Keratinocyte (primary cell): ENCODE data around the gene CRB2. TPM values are rescaled to one million over a fixed set of nuclear protein-coding genes. Genes with fewer than 3 reads are reported as not detected.

Source experiments
- DNase-seq: peaks from one replicate; pipeline ENCODE4 v3.0.0-alpha.2; 2011; ENCODE audit warnings: low read depth, missing footprints, low spot score
- FAIRE-seq: peaks from 2 replicates; lab custom pipeline; 2011; peaks lifted over from hg19 to GRCh38; lab: Jason Lieb, UNC
- H2AFZ ChIP-seq: 2 replicates; pipeline ENCODE4 v1.6.0; 2012; ENCODE audit warnings: low read length, control low read depth, inconsistent platforms; ENCODE audit not compliant: control insufficient read depth
- H3K27ac ChIP-seq: 2 replicates; pipeline ENCODE4 v1.5.1; 2011; ENCODE audit warnings: low read length; ENCODE audit not compliant: control insufficient read depth, insufficient read depth
- H3K27me3 ChIP-seq: 3 replicates; pipeline ENCODE4 v1.6.0; 2011; ENCODE audit warnings: low read length; ENCODE audit not compliant: control insufficient read depth, insufficient read depth; ENCODE audit errors: extremely low read depth
- H3K36me3 ChIP-seq, 2 experiments: 2 replicates in 1 of 2; 3 replicates in 1 of 2; pipeline ENCODE4 v1.5.1; 2011; ENCODE audit warnings: low read length in 2 of 2, mild to moderate bottlenecking in 1 of 2; ENCODE audit not compliant: control insufficient read depth in 2 of 2, insufficient read depth in 2 of 2; ENCODE audit errors: extremely low read depth in 1 of 2
- H3K4me1 ChIP-seq: 3 replicates; pipeline ENCODE4 v1.5.1; 2011; ENCODE audit warnings: low read length; ENCODE audit not compliant: control insufficient read depth, insufficient read depth; ENCODE audit errors: extremely low read depth
- H3K4me2 ChIP-seq: 3 replicates; pipeline ENCODE4 v1.6.0; 2011; ENCODE audit warnings: low read depth, low read length; ENCODE audit not compliant: control insufficient read depth, insufficient read depth; ENCODE audit errors: extremely low read depth
- H3K4me3 ChIP-seq, 3 experiments: fragments of 200-600 bp in 1 of 3; sonication (generic) in 1 of 3; 2 replicates in 2 of 3; 3 replicates in 1 of 3; pipeline ENCODE4 v1.5.1; 2011 to 2016; ENCODE audit warnings: low read length in 3 of 3, mild to moderate bottlenecking in 3 of 3, control low read depth in 2 of 3, inconsistent platforms in 1 of 3, low read depth in 1 of 3, mixed read lengths in 1 of 3, mixed run types in 1 of 3, moderate library complexity in 1 of 3; ENCODE audit not compliant: control insufficient read depth in 2 of 3, insufficient read depth in 2 of 3; ENCODE audit errors: extremely low read depth in 1 of 3
- H3K79me2 ChIP-seq: 2 replicates; pipeline ENCODE4 v1.6.0; 2012; ENCODE audit warnings: low read length; ENCODE audit not compliant: control insufficient read depth, insufficient read depth
- H3K9ac ChIP-seq: 3 replicates; pipeline ENCODE4 v1.6.0; 2011; ENCODE audit warnings: low read length; ENCODE audit not compliant: control insufficient read depth, insufficient read depth; ENCODE audit errors: extremely low read depth
- H3K9me1 ChIP-seq: 3 replicates; pipeline ENCODE4 v1.6.0; 2011; ENCODE audit warnings: low read length; ENCODE audit not compliant: control insufficient read depth, insufficient read depth; ENCODE audit errors: extremely low read depth
- H3K9me3 ChIP-seq: 2 replicates; pipeline ENCODE4 v1.5.1; 2012; ENCODE audit warnings: low read depth, low read length; ENCODE audit not compliant: control insufficient read depth
- H4K20me1 ChIP-seq: 3 replicates; pipeline ENCODE4 v1.6.0; 2011; ENCODE audit warnings: low read length; ENCODE audit not compliant: control insufficient read depth, insufficient read depth; ENCODE audit errors: extremely low read depth
- CTCF ChIP-seq, 3 experiments: IDR thresholded peaks in 1 of 3; conservative IDR thresholded peaks in 1 of 3; optimal IDR thresholded peaks in 1 of 3; 2 replicates in 2 of 3; 3 replicates in 1 of 3; pipeline versions ENCODE3 to v1.5.1; 2011; ENCODE audit warnings: low read length in 3 of 3, mild to moderate bottlenecking in 3 of 3, moderate library complexity in 2 of 3, control low read depth in 1 of 3, inconsistent platforms in 1 of 3; ENCODE audit not compliant: insufficient read depth in 2 of 3; ENCODE audit errors: extremely low read depth in 1 of 3
- EZH2 ChIP-seq: IDR thresholded peaks from one replicate; pipeline ENCODE4 v1.6.1; 2012; ENCODE audit warnings: inconsistent platforms, mild to moderate bottlenecking, low read length, moderate library complexity
- dilution Hi-C: fragments of 300-500 bp; cut with MboI; formaldehyde crosslinking; loops from one replicate; pipeline ENCODE4 v1.7.0; 2020; ENCODE audit warnings: low sequenced_read_pairs; ENCODE audit not compliant: extremely low pct_ligation_motif_present
- polyA plus RNA-seq, 5 experiments: library from polyadenylated mRNA; depleted of rRNA in 3 of 5; stranded (reverse) in 3 of 5; stranded (forward) in 1 of 5; unstranded in 1 of 5; fragments of >200 nt; gene quantifications; 1 replicate in 1 of 5; 2 replicates in 3 of 5; 3 replicates in 1 of 5; pipeline versions ENCODE4 v1.2.1 to v1.2.3, GENCODE V29; 2011 to 2012; ENCODE audit warnings: missing spikeins in 2 of 5, low read depth in 1 of 5, low replicate concordance in 1 of 5

Gene CRB2
- polyA plus RNA-seq, 1 donor (not counting 4 experiments of a cell fraction or from before 2014, with no cell fraction given): not detected

DNA sequence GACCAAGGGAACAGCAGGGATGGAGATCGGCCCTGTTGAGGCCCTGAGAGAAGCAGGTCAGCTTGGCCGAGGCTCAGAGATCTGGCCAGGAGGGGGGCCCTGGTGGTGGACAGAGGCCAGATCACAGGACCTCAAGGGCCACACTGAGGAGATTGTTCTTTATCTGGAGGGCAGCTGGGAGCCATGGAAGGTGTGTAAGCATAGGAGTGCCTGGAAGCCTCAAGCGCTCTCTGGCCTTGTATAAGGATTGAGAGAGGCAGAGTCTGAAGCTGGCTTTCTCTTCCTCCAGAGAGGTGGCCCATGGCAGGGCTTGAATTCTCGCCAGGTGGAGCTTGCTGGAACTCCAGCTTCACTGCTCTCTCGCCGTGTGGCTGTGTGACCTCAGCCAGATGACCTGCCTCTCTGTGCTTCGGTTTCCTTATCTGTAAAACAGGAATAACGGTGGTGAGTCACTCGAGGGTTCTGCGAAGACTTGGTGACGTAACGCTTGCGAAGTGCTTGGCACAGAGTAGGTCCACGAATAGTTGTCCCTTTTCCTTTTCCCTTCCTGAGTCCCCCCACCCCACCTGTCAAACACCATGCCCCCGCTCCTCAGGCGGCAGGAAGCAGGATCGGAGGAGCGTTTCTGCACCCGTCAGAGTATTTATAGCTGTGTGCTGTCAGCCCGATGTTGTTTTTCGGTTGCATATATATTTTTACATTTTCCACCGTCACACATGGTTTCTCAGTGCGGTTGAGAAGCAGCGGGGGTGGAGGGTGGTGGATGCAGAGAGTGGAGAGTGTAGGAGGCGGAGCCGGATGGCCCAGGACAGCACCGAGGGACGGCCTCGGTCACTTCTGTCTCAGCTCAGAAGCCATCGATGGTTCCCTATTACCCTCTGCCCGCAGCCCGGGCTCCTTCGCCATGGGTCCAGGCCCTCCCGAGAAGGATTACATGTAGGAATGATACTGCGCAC lies 17.0 kb upstream of the CRB2 start:
- H3K9me1 ChIP-seq: peaks cover 2% of the 10 kb centered on the region
- H3K9ac ChIP-seq: no peak overlapping the region
- FAIRE-seq: no peak
- no peak overlapping the region for H2AFZ ChIP-seq
- no peaks in the 10 kb centered on the region for H3K9me3 ChIP-seq
- H3K79me2 ChIP-seq: no peaks in the 10 kb centered on the region
- H3K36me3 ChIP-seq: no peaks in the 10 kb centered on the region
- no peaks in the 10 kb centered on the region for H4K20me1 ChIP-seq
- no peak overlapping the region for H3K27ac ChIP-seq
- no peak for DNase-seq
- no peaks in the 10 kb centered on the region for H3K27me3 ChIP-seq
- dilution Hi-C loops: no loop called here
- H3K4me1 ChIP-seq: peaks cover 17% of the 10 kb centered on the region
- no peak overlapping the region for H3K4me2 ChIP-seq
- H3K4me3 ChIP-seq: no peak overlapping the region
- TF ChIP-seq CTCF (optimal IDR thresholded peaks at IDR 0.05 in 1 of 3, IDR thresholded peaks at IDR 0.05 in 1 of 3, conservative IDR thresholded peaks at IDR 0.05 in 1 of 3; ENCODE audit: extremely low read depth in 1 of 3, insufficient read depth in 2 of 3, low read length in 3 of 3) (no peak), EZH2 (no peak)

GRCh38 chr9:123339666-123340510 lies 16.1 kb upstream of the CRB2 start:
- no peak for DNase-seq
- Histone ChIP-seq H3K4me2 (no peak overlapping the region), H3K27ac (no peak overlapping the region), H3K79me2 (no peaks in the 10 kb centered on the region), H3K9me3 (no peaks in the 10 kb centered on the region), H3K27me3 (no peaks in the 10 kb centered on the region), H2AFZ (no peak overlapping the region), H3K4me1 (peaks cover 18% of the 10 kb centered on the region), H4K20me1 (no peaks in the 10 kb centered on the region), H3K9ac (no peak overlapping the region), H3K4me3 (no peak overlapping the region), H3K36me3 (no peaks in the 10 kb centered on the region), H3K9me1 (peaks cover 2% of the 10 kb centered on the region)
- FAIRE-seq: no peak
- no peak for TF ChIP-seq EZH2
- no peak for TF ChIP-seq CTCF (optimal IDR thresholded peaks at IDR 0.05 in 1 of 3, IDR thresholded peaks at IDR 0.05 in 1 of 3, conservative IDR thresholded peaks at IDR 0.05 in 1 of 3; ENCODE audit: extremely low read depth in 1 of 3, insufficient read depth in 2 of 3, low read length in 3 of 3)
- dilution Hi-C loops: no loop called here
